GM21447 (cell line): ENCODE results near the gene ADRB1.

Experiments
- ATAC-seq: cut with Tn5 transposase; IDR thresholded peaks from one replicate; pipeline ENCODE4 v1.9.1; 2021; ENCODE audit not compliant: unreplicated experiment

The ADRB1 gene

DNA sequence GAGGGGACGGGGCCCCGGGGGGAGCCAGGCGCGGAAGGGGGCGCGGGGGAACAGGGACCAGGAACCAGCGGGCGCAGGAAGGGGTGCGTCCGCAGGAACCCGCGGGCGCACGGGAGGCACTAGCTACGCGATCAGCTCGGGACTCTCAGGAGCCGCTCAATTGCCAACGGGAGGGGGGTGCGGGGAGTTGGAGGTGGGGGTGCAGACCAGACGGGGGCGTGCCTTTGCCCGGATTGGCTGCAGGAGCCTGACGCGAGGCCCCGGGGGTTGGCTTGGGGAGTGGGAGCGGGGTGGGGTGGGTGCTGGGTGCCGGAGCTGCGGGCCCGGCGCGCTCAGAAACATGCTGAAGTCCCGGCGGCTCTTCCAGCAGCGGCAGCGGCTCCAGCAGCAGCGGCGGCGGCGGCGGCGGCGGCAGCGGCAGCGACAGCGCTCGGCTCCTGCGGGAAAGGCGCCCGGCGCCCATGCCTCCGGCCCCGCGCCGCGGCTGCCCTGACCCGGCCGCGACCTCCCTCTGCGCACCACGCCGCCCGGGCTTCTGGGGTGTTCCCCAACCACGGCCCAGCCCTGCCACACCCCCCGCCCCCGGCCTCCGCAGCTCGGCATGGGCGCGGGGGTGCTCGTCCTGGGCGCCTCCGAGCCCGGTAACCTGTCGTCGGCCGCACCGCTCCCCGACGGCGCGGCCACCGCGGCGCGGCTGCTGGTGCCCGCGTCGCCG lies at the start of gene ADRB1:
ADRB1 (plus strand) TSS at position 335 of the 715 bp plus-strand sequence; CDS start at position 602, 267 bp downstream.
- peak; percentile 56 for ATAC-seq

- no peak for ATAC-seq
These were observed 48.5 kb upstream of the ADRB1 start for GRCh38 chr10:113995201-113995600.

DNA sequence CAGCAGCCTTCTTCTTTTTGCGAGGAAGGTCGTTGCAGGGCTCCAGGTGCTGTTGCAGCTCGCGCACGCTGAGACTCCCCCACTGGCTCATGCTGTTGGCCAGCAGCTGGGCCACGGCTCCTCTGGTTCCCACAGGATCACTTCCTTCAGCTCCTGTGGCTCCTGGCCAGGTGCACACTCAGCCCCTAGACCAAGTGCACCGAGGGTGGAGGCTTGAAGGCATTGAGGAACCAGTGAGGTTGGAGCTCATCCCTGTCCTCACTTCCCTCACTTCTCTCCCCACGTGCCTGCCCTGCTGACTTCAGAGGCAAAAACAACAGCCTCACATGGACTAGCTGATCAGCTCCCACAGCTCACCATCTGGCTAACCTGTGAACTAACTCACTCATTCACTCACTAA lies 46.2 kb upstream of the ADRB1 start:
- ATAC-seq = no peak

- ATAC-seq = no peak
These were observed 44.1 kb upstream of the ADRB1 start for GRCh38 chr10:113999531-113999930.

GRCh38 chr10:114000457-114001010 lies 43.1 kb upstream of the ADRB1 start:
- no peak for ATAC-seq

DNA sequence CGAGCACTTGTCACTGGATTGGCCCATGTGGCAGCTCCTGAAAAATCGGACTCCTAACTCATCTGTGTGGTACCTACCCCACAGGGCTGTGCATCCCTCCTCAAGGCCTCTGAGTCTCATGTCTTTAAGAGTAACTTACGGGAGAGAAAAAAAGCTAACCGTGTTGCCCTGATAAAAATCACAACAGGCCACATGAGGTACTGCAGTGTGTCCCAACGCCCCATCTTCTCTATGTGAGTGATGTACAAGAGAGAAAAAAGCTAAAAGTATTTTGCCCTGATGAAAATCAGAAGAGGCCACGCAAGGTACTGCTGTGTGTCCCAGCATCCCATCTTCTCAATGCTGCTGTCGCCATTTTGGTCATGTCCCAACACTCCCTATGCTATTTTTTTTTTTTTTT lies 41.2 kb upstream of the ADRB1 start:
- ATAC-seq = no peak

GRCh38 chr10:114003161-114003941 lies 40.3 kb upstream of the ADRB1 start:
- ATAC-seq = no peak

- ATAC-seq = no peak
These were observed 34.2 kb upstream of the ADRB1 start for GRCh38 chr10:114009281-114009996.

GRCh38 chr10:114010316-114010715 lies 33.4 kb upstream of the ADRB1 start:
- no peak for ATAC-seq

DNA sequence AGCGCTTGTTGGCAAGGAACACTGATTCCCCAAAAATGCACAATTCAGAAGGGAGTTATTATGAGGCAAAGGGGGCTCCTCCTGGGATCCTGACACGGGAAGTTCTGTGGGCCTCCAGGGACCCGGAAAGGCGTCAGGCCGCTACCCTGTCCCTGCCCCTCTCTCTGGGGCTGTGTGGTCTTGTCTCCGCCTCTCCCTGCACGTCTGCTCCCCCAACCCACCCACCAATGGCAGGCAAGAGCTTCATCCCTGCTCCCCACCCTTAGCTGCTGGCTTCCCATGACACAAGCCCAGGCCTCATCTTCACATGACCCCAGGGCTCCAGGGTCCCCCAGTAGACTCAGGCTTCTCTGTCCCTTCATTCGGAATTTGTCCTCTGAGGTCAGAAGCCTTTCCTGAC lies 31.0 kb upstream of the ADRB1 start:
- no peak for ATAC-seq

DNA sequence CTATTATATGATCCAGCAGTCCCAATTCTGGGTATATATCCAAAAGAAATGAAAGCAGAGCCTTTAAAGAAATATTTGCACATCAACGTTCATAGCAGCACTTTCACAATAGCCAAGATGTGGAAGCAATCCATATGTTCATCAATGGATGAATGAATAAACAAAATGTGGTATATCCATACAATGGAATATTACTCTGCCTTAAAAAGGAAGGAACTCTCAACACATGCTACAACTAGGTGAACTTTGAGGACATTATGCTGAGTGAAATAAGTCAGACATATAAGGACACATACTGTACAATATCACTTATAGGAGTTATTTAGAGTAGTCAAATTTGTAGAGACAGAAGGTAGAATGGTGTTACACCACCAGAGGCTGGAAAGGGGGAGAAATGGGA lies 28.0 kb upstream of the ADRB1 start:
- ATAC-seq = no peak

DNA sequence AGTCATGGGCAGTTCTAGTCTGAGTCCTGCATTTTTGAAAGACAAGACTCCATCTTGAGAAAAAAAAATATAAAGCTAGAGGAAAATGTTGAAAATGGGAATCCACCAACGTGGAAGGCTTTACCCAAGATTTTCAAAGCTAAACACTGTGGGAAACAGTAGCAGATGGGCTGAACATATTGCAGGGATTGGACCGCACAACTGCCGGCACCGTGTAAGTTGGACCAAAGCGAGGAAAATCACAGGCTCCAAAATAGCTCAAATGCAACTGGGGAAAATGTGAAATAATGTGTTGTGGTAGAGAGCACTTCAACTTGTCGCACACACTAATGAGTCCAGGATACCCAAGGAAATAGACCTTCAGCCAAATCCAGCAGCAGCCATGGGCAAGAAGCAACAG lies 26.4 kb upstream of the ADRB1 start:
- no peak for ATAC-seq

DNA sequence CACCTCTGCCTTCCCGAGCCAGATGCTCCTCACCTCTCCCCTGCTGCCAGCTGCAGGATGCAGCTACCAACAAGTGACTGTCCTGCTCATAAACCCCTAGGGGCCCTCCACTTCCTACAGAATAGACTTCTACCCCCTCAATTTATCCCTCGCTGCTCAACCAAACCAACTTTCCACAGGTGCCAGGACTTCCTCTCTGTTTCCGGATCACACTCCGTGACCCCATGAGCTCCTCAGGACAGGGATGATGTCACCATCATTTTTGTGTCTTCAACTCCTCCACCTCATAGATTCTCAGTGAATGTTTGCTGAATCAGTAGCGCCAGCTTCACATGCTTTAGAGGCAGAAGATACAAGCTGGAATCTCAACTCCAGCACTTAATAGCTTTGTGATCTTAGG lies 25.8 kb upstream of the ADRB1 start:
- no peak for ATAC-seq

- no peak for ATAC-seq
These were observed 24.4 kb upstream of the ADRB1 start for GRCh38 chr10:114019226-114019625.

GRCh38 chr10:114021154-114021553 lies 22.5 kb upstream of the ADRB1 start:
- no peak for ATAC-seq

DNA sequence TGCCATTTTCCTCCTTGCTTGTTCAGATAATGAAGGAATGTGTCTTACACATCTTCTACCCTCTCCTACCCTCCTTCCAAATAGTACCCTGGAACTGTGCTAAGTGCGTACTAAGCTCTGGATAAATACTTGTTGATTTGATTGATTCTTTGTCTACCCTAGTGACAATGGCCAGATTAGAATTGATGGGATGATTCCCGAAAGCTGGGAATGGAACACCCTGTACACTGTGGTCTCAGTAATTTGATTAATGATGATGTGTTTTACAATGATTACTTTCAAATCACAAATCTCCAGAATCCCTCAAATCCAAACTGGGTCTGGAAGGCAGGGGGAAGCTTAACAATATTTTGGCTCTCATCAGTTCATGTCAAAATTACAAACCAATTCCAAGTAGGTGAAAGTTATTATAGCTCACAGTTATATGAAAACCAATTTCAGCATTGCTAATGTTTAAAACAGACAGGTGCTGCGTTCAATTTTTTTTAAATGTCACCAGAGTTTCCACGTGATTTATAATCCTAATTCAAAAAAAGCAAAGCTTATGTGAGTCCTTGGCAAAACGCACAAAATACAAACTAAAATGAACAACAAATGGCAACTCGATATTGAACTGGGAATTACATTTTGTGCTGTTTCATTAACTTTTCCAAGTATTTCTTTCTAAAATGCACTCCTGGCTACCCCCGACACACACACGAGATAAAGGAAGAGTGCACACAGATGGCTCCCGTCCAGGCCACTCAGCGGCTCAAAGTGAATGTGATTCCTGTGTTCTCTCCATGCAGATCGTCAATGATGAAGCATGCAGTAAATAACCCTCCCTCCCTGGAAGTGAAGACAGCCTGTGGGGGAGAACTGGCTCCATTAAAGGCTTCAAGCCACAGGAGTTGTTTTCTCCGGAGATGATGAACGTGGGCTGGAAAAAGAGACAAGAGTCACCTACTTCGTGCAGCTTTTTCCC lies 21.7 kb upstream of the ADRB1 start:
- no peak for ATAC-seq

DNA sequence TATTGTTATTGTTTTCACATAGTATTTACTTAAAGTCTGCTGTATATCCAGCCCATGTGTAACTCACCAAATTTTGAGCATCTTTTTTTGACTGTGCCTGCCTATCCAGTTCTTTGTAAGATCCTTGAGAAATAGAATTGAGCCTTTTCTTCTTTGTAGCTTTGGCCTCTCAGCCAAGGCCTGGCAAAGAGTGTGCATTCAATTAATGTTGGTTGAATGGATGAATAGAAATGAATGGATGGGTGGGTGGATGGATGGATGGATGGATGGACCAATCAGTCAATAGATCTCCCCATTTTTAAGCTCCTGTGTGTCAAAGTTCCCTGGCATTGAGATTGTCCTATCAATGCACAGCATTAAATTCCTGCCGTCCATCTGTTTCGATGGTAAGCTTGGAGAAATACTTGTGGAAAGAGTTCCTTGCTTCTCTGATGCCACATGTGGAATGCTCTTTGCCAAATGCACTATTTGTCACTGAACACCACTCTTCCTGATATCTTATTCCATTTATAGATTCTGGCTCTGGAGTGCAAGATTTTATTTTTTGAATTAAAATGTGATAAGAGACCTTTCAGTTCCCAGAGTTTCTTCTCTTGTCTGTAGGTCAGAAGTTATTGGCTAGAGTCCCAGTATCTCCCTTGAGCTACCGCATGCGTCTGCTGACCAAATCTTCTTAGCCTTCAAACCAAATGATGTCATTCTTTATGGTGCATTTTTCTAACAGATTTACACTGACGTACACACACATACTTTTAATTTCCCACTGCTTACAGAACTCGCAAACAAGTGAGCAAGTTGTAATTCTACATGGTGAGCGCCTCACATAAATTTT lies 20.7 kb upstream of the ADRB1 start:
- ATAC-seq = no peak

- peak; percentile 77 for ATAC-seq
These were observed 18.6 kb upstream of the ADRB1 start for GRCh38 chr10:114024876-114025610.

- ATAC-seq = no peak
These were observed 18.0 kb upstream of the ADRB1 start for GRCh38 chr10:114025611-114026130.
